ENCODE measurements around the gene PPM1E.
"Not testable (repeated sequence)": the region's sequence is repeated elsewhere in the genome, so short reads cannot be mapped to it uniquely, and the experiment has no call there.

PPM1E gene

DNA sequence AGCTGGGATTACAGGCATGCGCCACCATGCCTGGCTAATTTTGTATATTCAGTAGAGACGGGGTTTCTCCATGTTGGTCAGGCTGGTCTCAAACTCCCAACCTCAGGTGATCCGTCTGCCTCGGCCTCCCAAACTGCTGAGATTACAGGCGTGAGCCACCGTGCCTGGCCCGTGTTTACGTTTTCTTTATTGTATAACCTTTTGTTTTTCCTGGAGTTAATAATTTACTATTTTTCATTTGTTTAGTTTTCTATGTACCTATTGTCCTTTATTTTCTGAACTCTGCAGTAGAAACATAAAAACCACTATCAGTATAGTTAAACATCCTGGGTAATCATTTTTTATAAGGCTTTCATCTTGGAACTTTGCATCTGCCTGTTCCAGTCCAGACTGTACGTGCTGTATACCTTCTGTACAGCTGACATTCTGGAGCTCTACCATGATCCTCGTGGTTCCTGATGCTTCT, 73.6 kb downstream of the PPM1E start:
- Histone ChIP-seq H3K4me3 (ENCODE audit: insufficient read depth, low read depth, low read length, poor library complexity, severe bottlenecking) (no peak overlapping the region), H3K27me3 (replicated peaks; ENCODE audit: control insufficient read depth, insufficient read depth, low read length, poor library complexity, severe bottlenecking) (peaks cover 2% of the 10 kb centered on the region), H3K36me3 (ENCODE audit: control insufficient read depth, insufficient read depth, low read length) (no peaks in the 10 kb centered on the region), H3K27ac (ENCODE audit: insufficient read depth, low read length, poor library complexity, severe bottlenecking) (no peak overlapping the region), H3K9me3 (ENCODE audit: control insufficient read depth, low read length) (no peaks in the 10 kb centered on the region), H3K4me1 (ENCODE audit: control insufficient read depth, insufficient read depth, low read length, poor library complexity, severe bottlenecking) (no peaks in the 10 kb centered on the region)
- no peak for DNase-seq

- H3K4me3 ChIP-seq (ENCODE audit: insufficient read depth, low read depth, low read length, poor library complexity, severe bottlenecking), result no peak overlapping the region
- no peak for DNase-seq
These were observed 76.1 kb downstream of the PPM1E start for GRCh38 chr17:58831780-58832179.

GRCh38 chr17:58832514-58832913, 76.9 kb downstream of the PPM1E start:
- H3K9me3 ChIP-seq (ENCODE audit: control insufficient read depth, low read length), result no peaks in the 10 kb centered on the region
- H3K4me1 ChIP-seq (ENCODE audit: control insufficient read depth, insufficient read depth, low read length, poor library complexity, severe bottlenecking), result no peaks in the 10 kb centered on the region
- H3K4me3 ChIP-seq (ENCODE audit: insufficient read depth, low read depth, low read length, poor library complexity, severe bottlenecking), result no peak overlapping the region
- no peak overlapping the region for H3K27ac ChIP-seq (ENCODE audit: insufficient read depth, low read length, poor library complexity, severe bottlenecking)
- H3K27me3 ChIP-seq (replicated peaks; ENCODE audit: control insufficient read depth, insufficient read depth, low read length, poor library complexity, severe bottlenecking), result peaks cover 2% of the 10 kb centered on the region
- no peak for DNase-seq
- no peaks in the 10 kb centered on the region for H3K36me3 ChIP-seq (ENCODE audit: control insufficient read depth, insufficient read depth, low read length)

More at GRCh38 chr17:58831780-58832179, 76.1 kb downstream of the PPM1E start:
- H3K27me3 ChIP-seq (replicated peaks; ENCODE audit: control insufficient read depth, insufficient read depth, low read length, poor library complexity, severe bottlenecking), result peaks cover 2% of the 10 kb centered on the region
- no peaks in the 10 kb centered on the region for H3K36me3 ChIP-seq (ENCODE audit: control insufficient read depth, insufficient read depth, low read length)
- no peak overlapping the region for H3K27ac ChIP-seq (ENCODE audit: insufficient read depth, low read length, poor library complexity, severe bottlenecking)
- no peaks in the 10 kb centered on the region for H3K9me3 ChIP-seq (ENCODE audit: control insufficient read depth, low read length)
- no peaks in the 10 kb centered on the region for H3K4me1 ChIP-seq (ENCODE audit: control insufficient read depth, insufficient read depth, low read length, poor library complexity, severe bottlenecking)

DNA sequence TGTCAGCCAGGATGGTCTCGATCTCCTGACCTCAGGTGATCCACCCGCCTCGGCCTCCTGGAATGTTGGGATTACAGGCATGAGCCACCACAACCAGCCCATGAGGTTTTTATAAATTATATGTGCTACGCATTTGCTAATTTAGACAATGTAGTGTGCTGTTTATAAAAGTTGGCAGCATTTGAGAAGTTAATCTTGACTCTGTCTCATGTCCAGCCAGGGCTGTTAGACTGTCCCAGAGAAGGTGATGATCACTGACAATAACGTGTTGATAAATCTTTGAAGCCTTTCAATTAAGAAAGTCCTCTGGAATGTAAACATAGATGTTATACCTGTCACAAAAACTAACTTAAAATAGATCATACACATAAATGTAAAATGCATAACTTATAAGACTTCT, 82.0 kb downstream of the PPM1E start:
- H3K27ac ChIP-seq (ENCODE audit: insufficient read depth, low read length, poor library complexity, severe bottlenecking), result no peak overlapping the region
- no peaks in the 10 kb centered on the region for H3K9me3 ChIP-seq (ENCODE audit: control insufficient read depth, low read length)
- no peak overlapping the region for H3K4me3 ChIP-seq (ENCODE audit: insufficient read depth, low read depth, low read length, poor library complexity, severe bottlenecking)
- no peaks in the 10 kb centered on the region for H3K4me1 ChIP-seq (ENCODE audit: control insufficient read depth, insufficient read depth, low read length, poor library complexity, severe bottlenecking)
- no peak for DNase-seq
- no peaks in the 10 kb centered on the region for H3K36me3 ChIP-seq (ENCODE audit: control insufficient read depth, insufficient read depth, low read length)
- H3K27me3 ChIP-seq (replicated peaks; ENCODE audit: control insufficient read depth, insufficient read depth, low read length, poor library complexity, severe bottlenecking), result peaks cover 1% of the 10 kb centered on the region

GRCh38 chr17:58840820-58841612, 85.4 kb downstream of the PPM1E start:
- DNase-seq, result no peak
- Histone ChIP-seq H3K36me3 (ENCODE audit: control insufficient read depth, insufficient read depth, low read length) (no peaks in the 10 kb centered on the region), H3K4me3 (ENCODE audit: insufficient read depth, low read depth, low read length, poor library complexity, severe bottlenecking) (no peak overlapping the region), H3K9me3 (ENCODE audit: control insufficient read depth, low read length) (no peaks in the 10 kb centered on the region), H3K27me3 (replicated peaks; ENCODE audit: control insufficient read depth, insufficient read depth, low read length, poor library complexity, severe bottlenecking) (no peaks in the 10 kb centered on the region), H3K4me1 (ENCODE audit: control insufficient read depth, insufficient read depth, low read length, poor library complexity, severe bottlenecking) (no peaks in the 10 kb centered on the region), H3K27ac (ENCODE audit: insufficient read depth, low read length, poor library complexity, severe bottlenecking) (no peak overlapping the region)

GRCh38 chr17:58846413-58846812, 90.8 kb downstream of the PPM1E start:
- not testable (repeated sequence) for DNase-seq; H3K36me3 ChIP-seq (ENCODE audit: control insufficient read depth, insufficient read depth, low read length); H3K27ac ChIP-seq (ENCODE audit: insufficient read depth, low read length, poor library complexity, severe bottlenecking); H3K9me3 ChIP-seq (ENCODE audit: control insufficient read depth, low read length); H3K4me3 ChIP-seq (ENCODE audit: insufficient read depth, low read depth, low read length, poor library complexity, severe bottlenecking); H3K27me3 ChIP-seq (replicated peaks; ENCODE audit: control insufficient read depth, insufficient read depth, low read length, poor library complexity, severe bottlenecking); H3K4me1 ChIP-seq (ENCODE audit: control insufficient read depth, insufficient read depth, low read length, poor library complexity, severe bottlenecking)

DNA sequence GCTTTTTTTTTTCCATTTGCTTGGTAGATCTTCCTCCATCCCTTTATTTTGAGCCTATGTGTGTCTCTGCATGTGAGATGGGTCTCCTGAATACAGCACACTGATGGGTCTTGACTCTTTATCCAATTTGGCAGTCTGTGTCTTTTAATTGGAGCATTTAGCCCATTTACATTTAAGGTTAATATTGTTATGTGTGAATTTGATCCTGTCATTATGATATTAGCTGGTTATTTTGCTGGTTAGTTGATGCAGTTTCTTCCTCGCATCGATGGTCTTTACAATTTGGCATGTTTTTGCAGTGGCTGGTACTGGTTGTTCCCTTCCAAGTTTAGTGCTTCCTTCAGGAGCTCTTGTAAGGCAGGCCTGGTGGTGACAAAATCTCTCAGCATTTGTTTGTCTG, 94.5 kb downstream of the PPM1E start:
- H3K27ac ChIP-seq (ENCODE audit: insufficient read depth, low read length, poor library complexity, severe bottlenecking); H3K4me1 ChIP-seq (ENCODE audit: control insufficient read depth, insufficient read depth, low read length, poor library complexity, severe bottlenecking); DNase-seq; H3K9me3 ChIP-seq (ENCODE audit: control insufficient read depth, low read length); H3K27me3 ChIP-seq (replicated peaks; ENCODE audit: control insufficient read depth, insufficient read depth, low read length, poor library complexity, severe bottlenecking); H3K4me3 ChIP-seq (ENCODE audit: insufficient read depth, low read depth, low read length, poor library complexity, severe bottlenecking); H3K36me3 ChIP-seq (ENCODE audit: control insufficient read depth, insufficient read depth, low read length): not testable (repeated sequence)

DNA sequence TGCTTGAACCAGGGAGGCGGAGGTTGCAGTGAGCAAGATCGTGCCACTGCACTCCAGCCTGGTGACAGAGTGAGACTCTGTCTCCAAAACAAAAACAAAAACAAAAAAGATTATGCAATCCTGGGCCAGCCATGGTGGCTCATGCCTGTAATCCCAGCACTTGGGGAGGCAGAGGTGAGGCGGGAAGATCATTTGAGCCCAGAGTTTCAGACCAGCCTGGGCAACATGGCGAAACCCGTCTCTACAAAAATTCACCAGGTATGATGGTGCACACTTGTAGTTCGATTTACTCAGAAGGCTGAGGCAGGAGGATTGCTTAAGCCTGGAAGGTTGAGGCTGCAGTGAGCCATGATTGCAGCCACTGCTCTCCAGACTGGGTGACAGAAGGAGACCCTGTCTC, 109.6 kb downstream of the PPM1E start:
- Histone ChIP-seq H3K36me3 (ENCODE audit: control insufficient read depth, insufficient read depth, low read length) (no peaks in the 10 kb centered on the region), H3K27me3 (replicated peaks; ENCODE audit: control insufficient read depth, insufficient read depth, low read length, poor library complexity, severe bottlenecking) (no peaks in the 10 kb centered on the region), H3K4me1 (ENCODE audit: control insufficient read depth, insufficient read depth, low read length, poor library complexity, severe bottlenecking) (no peaks in the 10 kb centered on the region), H3K9me3 (ENCODE audit: control insufficient read depth, low read length) (no peaks in the 10 kb centered on the region), H3K27ac (ENCODE audit: insufficient read depth, low read length, poor library complexity, severe bottlenecking) (no peak overlapping the region), H3K4me3 (ENCODE audit: insufficient read depth, low read depth, low read length, poor library complexity, severe bottlenecking) (no peak overlapping the region)
- no peak for DNase-seq

DNA sequence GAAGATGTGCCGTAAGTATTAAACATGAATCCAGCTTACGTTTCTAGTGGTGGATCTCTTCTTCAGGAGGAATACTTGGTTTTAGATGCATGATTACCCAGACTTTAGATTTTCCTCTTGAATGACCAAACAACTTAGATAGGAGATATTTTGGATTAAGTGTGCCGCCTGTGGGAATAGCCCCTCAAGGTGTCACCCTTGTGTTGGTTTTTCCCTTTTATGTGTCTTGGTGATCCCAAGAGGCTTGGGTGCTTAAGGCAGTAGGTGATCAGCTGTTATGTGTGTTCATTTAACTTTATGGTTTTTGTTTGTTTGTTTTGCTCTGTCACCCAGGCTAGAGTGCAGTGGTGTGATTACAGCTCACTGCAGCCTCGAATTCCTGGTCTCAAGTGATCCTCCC, 115.1 kb downstream of the PPM1E start:
- DNase-seq, result no peak
- Histone ChIP-seq H3K4me3 (ENCODE audit: insufficient read depth, low read depth, low read length, poor library complexity, severe bottlenecking) (no peak overlapping the region), H3K9me3 (ENCODE audit: control insufficient read depth, low read length) (no peaks in the 10 kb centered on the region), H3K27me3 (replicated peaks; ENCODE audit: control insufficient read depth, insufficient read depth, low read length, poor library complexity, severe bottlenecking) (no peaks in the 10 kb centered on the region), H3K36me3 (ENCODE audit: control insufficient read depth, insufficient read depth, low read length) (no peaks in the 10 kb centered on the region), H3K27ac (ENCODE audit: insufficient read depth, low read length, poor library complexity, severe bottlenecking) (no peak overlapping the region), H3K4me1 (ENCODE audit: control insufficient read depth, insufficient read depth, low read length, poor library complexity, severe bottlenecking) (no peaks in the 10 kb centered on the region)

DNA sequence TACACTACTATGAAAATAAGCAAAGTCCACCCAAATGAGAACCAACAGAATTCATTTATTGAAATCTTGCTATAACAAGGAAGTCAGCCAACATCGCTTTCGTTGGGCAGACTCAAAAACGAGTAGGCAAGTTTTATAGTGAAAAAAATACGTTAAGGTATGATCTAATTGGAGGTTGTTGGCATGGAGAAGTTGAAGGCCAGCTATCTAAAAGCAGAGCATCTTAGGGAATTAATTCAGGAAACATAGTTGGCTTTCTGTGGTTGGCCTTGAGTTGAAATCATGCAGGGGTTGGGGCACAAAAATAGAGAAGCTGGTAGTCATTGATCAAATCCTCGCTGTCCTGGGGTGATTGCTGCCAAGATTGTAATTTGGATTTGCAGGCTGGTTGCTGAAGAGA, 118.3 kb downstream of the PPM1E start:
- DNase-seq, result no peak

More for the DNA sequence above, 118.3 kb downstream of the PPM1E start:
- Histone ChIP-seq H3K27me3 (replicated peaks; ENCODE audit: control insufficient read depth, insufficient read depth, low read length, poor library complexity, severe bottlenecking) (no peaks in the 10 kb centered on the region), H3K36me3 (ENCODE audit: control insufficient read depth, insufficient read depth, low read length) (no peaks in the 10 kb centered on the region), H3K9me3 (ENCODE audit: control insufficient read depth, low read length) (no peaks in the 10 kb centered on the region), H3K27ac (ENCODE audit: insufficient read depth, low read length, poor library complexity, severe bottlenecking) (no peak overlapping the region), H3K4me3 (ENCODE audit: insufficient read depth, low read depth, low read length, poor library complexity, severe bottlenecking) (no peak overlapping the region), H3K4me1 (ENCODE audit: control insufficient read depth, insufficient read depth, low read length, poor library complexity, severe bottlenecking) (no peaks in the 10 kb centered on the region)
